IPS-18a (cell line): ENCODE results near the gene PRDM4.

Source experiments
- H3K27ac ChIP-seq: one replicate; pipeline ENCODE4 v1.5.1; 2013; ENCODE audit warnings: low read length
- H3K27me3 ChIP-seq: one replicate; pipeline ENCODE4 v1.6.1; 2013; ENCODE audit warnings: mild to moderate bottlenecking, low read length; ENCODE audit not compliant: control insufficient read depth, insufficient read depth
- H3K36me3 ChIP-seq: one replicate; pipeline ENCODE4 v1.6.1; 2013; ENCODE audit warnings: low read depth, low read length; ENCODE audit not compliant: control insufficient read depth
- H3K4me1 ChIP-seq: one replicate; pipeline ENCODE4 v1.6.1; 2013; ENCODE audit warnings: low read depth, low read length; ENCODE audit not compliant: control insufficient read depth
- H3K4me3 ChIP-seq: one replicate; pipeline ENCODE4 v1.5.1; 2013; ENCODE audit warnings: low read length
- H3K9ac ChIP-seq: one replicate; pipeline ENCODE4 v1.6.1; 2013; ENCODE audit warnings: mild to moderate bottlenecking, low read length, moderate library complexity
- H3K9me3 ChIP-seq: one replicate; pipeline ENCODE4 v1.6.1; 2013; ENCODE audit warnings: low read depth, low read length; ENCODE audit not compliant: control insufficient read depth

PRDM4 gene, protein sequence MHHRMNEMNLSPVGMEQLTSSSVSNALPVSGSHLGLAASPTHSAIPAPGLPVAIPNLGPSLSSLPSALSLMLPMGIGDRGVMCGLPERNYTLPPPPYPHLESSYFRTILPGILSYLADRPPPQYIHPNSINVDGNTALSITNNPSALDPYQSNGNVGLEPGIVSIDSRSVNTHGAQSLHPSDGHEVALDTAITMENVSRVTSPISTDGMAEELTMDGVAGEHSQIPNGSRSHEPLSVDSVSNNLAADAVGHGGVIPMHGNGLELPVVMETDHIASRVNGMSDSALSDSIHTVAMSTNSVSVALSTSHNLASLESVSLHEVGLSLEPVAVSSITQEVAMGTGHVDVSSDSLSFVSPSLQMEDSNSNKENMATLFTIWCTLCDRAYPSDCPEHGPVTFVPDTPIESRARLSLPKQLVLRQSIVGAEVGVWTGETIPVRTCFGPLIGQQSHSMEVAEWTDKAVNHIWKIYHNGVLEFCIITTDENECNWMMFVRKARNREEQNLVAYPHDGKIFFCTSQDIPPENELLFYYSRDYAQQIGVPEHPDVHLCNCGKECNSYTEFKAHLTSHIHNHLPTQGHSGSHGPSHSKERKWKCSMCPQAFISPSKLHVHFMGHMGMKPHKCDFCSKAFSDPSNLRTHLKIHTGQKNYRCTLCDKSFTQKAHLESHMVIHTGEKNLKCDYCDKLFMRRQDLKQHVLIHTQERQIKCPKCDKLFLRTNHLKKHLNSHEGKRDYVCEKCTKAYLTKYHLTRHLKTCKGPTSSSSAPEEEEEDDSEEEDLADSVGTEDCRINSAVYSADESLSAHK

GRCh38 chr12:107760809-107761501, at the start of gene PRDM4:
Gene PRDM4 (minus strand): TSS chr12:107761137. CDS start chr12:107760515, 622 bp downstream.
- H3K4me1 ChIP-seq: peaks cover 9% of the 10 kb centered on the region
- peaks cover 19% of the 10 kb centered on the region for H3K36me3 ChIP-seq
- peaks cover 6% of the 10 kb centered on the region for H3K27me3 ChIP-seq
- peak within 1 kb of the TSS; percentile 94 for H3K4me3 ChIP-seq
- H3K9ac ChIP-seq: peak within 1 kb of the TSS; percentile 78
- H3K9me3 ChIP-seq: no peaks in the 10 kb centered on the region
- peak within 1 kb of the TSS; percentile 64 for H3K27ac ChIP-seq

- Histone ChIP-seq H3K4me3 (no peak overlapping the region), H3K36me3 (no peaks in the 10 kb centered on the region), H3K4me1 (no peaks in the 10 kb centered on the region), H3K9ac (no peak overlapping the region), H3K9me3 (no peaks in the 10 kb centered on the region), H3K27me3 (no peaks in the 10 kb centered on the region), H3K27ac (no peak overlapping the region)
Measured at GRCh38 chr12:107807471-107808150, 46.7 kb upstream of the PRDM4 start.

DNA sequence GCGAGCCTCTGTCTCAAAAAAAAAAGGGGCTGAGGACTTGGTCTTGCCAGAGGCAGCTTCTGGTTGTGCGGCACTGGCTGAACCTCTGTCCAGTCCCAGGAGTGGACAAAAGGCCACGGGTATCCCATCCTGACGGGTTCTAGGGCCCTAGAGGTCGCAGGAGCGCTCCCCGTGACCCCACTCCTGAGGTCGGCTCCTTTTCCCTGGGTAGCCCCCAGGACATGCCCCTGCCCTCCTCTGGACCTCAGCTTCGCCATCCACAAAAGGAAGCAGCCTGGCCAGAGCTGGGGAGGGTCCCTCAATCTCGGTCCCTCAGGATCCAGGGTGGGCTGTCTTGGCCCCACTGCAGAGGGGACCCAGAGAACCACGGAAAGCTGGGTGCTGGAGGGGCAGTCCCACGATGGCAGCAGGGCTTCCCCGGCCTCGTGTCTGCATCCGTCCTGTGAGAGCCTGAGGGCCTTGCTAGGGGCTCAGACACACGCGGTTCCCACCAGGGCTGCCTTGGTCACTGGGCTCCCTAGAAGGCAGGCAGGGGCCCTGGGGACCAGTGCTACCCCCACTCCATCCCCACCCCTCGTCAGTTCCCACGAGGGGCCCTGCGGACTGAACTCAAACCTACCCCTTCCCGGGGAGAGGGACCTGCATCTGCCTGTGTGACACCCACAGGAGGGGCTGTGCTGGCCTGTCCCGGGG, 44.7 kb upstream of the PRDM4 start:
- Histone ChIP-seq H3K4me3 (no peak overlapping the region), H3K9ac (no peak overlapping the region)

DNA sequence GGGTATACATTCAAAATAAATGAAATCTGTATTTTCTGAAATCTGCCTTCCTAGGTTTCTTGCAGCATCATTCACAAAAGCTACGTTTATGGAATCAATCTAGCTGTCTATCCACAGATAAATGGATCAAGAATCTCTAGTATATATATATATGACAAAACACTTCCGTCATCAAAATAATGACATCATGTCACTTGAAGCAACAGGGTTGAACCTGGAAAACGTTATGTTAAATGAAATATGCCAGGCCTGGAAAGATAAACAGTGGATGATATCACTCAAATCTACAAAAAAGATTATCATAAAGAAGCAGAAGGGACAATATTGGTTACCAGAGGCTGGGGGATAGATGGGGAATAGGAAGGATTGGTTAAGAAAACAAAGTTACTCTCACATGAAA, 42.2 kb upstream of the PRDM4 start:
- H3K27me3 ChIP-seq: no peaks in the 10 kb centered on the region
- no peak overlapping the region for H3K27ac ChIP-seq
- no peaks in the 10 kb centered on the region for H3K9me3 ChIP-seq
- H3K9ac ChIP-seq: no peak overlapping the region
- H3K36me3 ChIP-seq: no peaks in the 10 kb centered on the region
- H3K4me1 ChIP-seq: peaks cover 7% of the 10 kb centered on the region
- H3K4me3 ChIP-seq: no peak overlapping the region

More for the DNA sequence above, 44.7 kb upstream of the PRDM4 start:
- no peaks in the 10 kb centered on the region for H3K36me3 ChIP-seq
- H3K27me3 ChIP-seq: no peaks in the 10 kb centered on the region
- H3K9me3 ChIP-seq: no peaks in the 10 kb centered on the region
- no peak overlapping the region for H3K27ac ChIP-seq
- peaks cover 7% of the 10 kb centered on the region for H3K4me1 ChIP-seq

DNA sequence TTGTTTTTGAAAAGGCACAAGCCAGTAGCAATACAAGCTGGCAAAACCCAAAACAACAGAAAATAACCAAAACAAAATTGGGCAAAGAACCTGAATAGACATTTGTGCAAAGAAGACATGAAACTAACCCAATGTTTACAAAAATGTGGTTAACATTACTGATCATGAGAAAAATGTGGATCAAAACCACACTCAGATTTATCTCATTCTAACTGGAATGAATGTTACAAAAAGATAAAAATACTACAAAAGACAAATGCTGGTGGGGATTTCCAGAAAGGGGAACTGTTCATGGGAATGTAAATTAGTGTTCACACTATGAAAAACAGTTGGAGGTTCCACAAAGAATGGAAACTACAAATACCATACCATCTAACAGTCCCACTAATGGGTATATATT, 40.2 kb upstream of the PRDM4 start:
- no peak overlapping the region for H3K9ac ChIP-seq
- no peak overlapping the region for H3K27ac ChIP-seq
- no peaks in the 10 kb centered on the region for H3K36me3 ChIP-seq
- H3K4me3 ChIP-seq: no peak overlapping the region
- H3K9me3 ChIP-seq: no peaks in the 10 kb centered on the region
- H3K27me3 ChIP-seq: no peaks in the 10 kb centered on the region
- peaks cover 7% of the 10 kb centered on the region for H3K4me1 ChIP-seq

DNA sequence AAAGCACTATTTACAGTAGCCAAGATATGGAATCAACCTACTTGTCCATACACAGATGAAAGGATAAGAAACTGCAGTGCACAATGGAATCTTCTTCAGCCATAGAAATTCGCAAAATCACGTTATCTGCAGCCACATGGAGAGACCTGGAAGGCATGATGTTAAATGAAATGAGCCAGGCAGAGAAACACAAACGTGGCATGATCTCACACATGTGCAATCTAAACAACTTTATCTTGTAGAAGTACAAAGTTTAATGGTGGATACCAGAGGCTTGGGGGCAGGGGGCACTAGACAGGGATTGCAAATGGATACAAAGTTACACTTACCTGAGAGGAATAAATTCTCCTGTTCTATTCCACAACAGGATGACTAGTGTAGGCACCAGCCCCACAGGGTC, 37.6 kb upstream of the PRDM4 start:
- Histone ChIP-seq H3K36me3 (no peaks in the 10 kb centered on the region), H3K9me3 (no peaks in the 10 kb centered on the region), H3K4me1 (peaks cover 7% of the 10 kb centered on the region), H3K27me3 (no peaks in the 10 kb centered on the region), H3K9ac (no peak overlapping the region), H3K27ac (no peak overlapping the region), H3K4me3 (no peak overlapping the region)

DNA sequence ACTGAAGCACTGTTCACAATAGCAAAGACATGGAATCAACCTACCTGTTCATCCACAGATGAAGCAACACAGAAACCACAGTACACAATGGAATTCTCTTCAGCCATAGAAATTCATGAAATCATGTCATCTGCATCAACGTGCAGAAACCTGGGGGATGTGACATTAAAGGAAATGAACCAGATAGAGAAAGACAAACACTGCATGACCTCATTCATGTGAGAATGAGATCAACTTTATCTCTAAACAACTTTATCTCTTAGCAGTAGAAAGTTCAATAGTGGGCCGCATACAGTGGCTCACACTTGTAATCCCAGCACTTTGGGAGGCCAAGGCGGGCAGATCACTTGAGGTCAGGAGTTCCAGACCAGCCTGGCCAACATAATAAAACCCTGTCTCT, 33.5 kb upstream of the PRDM4 start:
- H3K9ac ChIP-seq: no peak overlapping the region
- no peaks in the 10 kb centered on the region for H3K4me1 ChIP-seq
- no peak overlapping the region for H3K27ac ChIP-seq
- no peak overlapping the region for H3K4me3 ChIP-seq
- no peaks in the 10 kb centered on the region for H3K36me3 ChIP-seq
- no peaks in the 10 kb centered on the region for H3K27me3 ChIP-seq
- no peaks in the 10 kb centered on the region for H3K9me3 ChIP-seq

GRCh38 chr12:107791465-107792089, 30.6 kb upstream of the PRDM4 start:
- H3K4me1 ChIP-seq: no peaks in the 10 kb centered on the region
- H3K27ac ChIP-seq: no peak overlapping the region
- no peaks in the 10 kb centered on the region for H3K9me3 ChIP-seq
- H3K27me3 ChIP-seq: no peaks in the 10 kb centered on the region
- no peaks in the 10 kb centered on the region for H3K36me3 ChIP-seq
- no peak overlapping the region for H3K9ac ChIP-seq
- no peak overlapping the region for H3K4me3 ChIP-seq

GRCh38 chr12:107788690-107789458, 27.9 kb upstream of the PRDM4 start:
- H3K36me3 ChIP-seq: no peaks in the 10 kb centered on the region
- H3K9me3 ChIP-seq: no peaks in the 10 kb centered on the region
- no peak overlapping the region for H3K4me3 ChIP-seq
- no peak overlapping the region for H3K9ac ChIP-seq
- H3K27me3 ChIP-seq: no peaks in the 10 kb centered on the region
- H3K27ac ChIP-seq: no peak overlapping the region
- H3K4me1 ChIP-seq: no peaks in the 10 kb centered on the region

GRCh38 chr12:107788281-107788680, 27.3 kb upstream of the PRDM4 start:
- no peaks in the 10 kb centered on the region for H3K36me3 ChIP-seq
- H3K27ac ChIP-seq: no peak overlapping the region
- no peak overlapping the region for H3K9ac ChIP-seq
- H3K4me3 ChIP-seq: no peak overlapping the region
- H3K4me1 ChIP-seq: no peaks in the 10 kb centered on the region
- H3K9me3 ChIP-seq: no peaks in the 10 kb centered on the region
- no peaks in the 10 kb centered on the region for H3K27me3 ChIP-seq
